Tibial nerve (tissue), 4 donors: ENCODE data around the gene USP28. TPM values are rescaled to one million over a fixed set of nuclear protein-coding genes. Genes with fewer than 3 reads are reported as not detected.

Experiments
- DNase-seq, 2 donors: peaks; one replicate each; pipeline ENCODE4 v3.0.0-alpha.2; 2019; ENCODE audit warnings: low spot score in 2 of 2
- H3K27ac ChIP-seq, 4 donors: fragments of 200-600 bp; sonication (generic) in 3 of 4; one replicate each; pipeline ENCODE4 v1.5.1; 2017 to 2019; ENCODE audit warnings: mild to moderate bottlenecking in 1 of 4
- H3K27me3 ChIP-seq, 2 donors: fragments of 200-600 bp; sonication (generic) in 1 of 2; one replicate each; pipeline versions ENCODE4 v1.5.1 to v1.6.0; 2017 to 2019
- H3K36me3 ChIP-seq, 3 donors: fragments of 200-600 bp; sonication (generic); one replicate each; pipeline ENCODE4 v1.5.1; 2018 to 2019
- H3K4me1 ChIP-seq, 4 donors: fragments of 200-600 bp; sonication (generic) in 3 of 4; one replicate each; pipeline ENCODE4 v1.5.1; 2017 to 2019
- H3K4me3 ChIP-seq, 4 donors: fragments of 200-600 bp; sonication (generic) in 3 of 4; one replicate each; pipeline ENCODE4 v1.5.1; 2017 to 2019; ENCODE audit warnings: mild to moderate bottlenecking in 1 of 4, moderate library complexity in 1 of 4
- H3K9me3 ChIP-seq, 4 donors: fragments of 200-600 bp; sonication (generic) in 3 of 4; one replicate each; pipeline ENCODE4 v1.5.1; 2017 to 2019
- EP300 ChIP-seq, 2 donors: sonication (generic); formaldehyde crosslinking; IDR thresholded peaks; one replicate each; pipeline ENCODE4 v1.6.1; 2017; ENCODE audit warnings: antibody characterized with exemption in 2 of 2, mild to moderate bottlenecking in 1 of 2
- POLR2A ChIP-seq, 2 donors: fragments of 450-650 bp; IDR thresholded peaks; one replicate each; pipeline ENCODE4 v1.6.1; 2017; ENCODE audit warnings: antibody characterized with exemption in 2 of 2, mild to moderate bottlenecking in 2 of 2, moderate library complexity in 2 of 2
- WGBS, 2 donors: methylation state at CpG; one replicate each; pipeline ENCODE4 v1.1.5; 2018; 5-methylcytosine and 5-hydroxymethylcytosine counted together
- total RNA-seq, 4 donors: library from RNA; depleted of rRNA; stranded (reverse); fragments of >200 nt; gene quantifications; one replicate each; pipeline ENCODE4 v1.1.0, GENCODE V29; 2016
- TF ChIP-seq, protein P1 (sequence below), 5 experiments: fragments of 200-600 bp in 3 of 5; fragments of 450-650 bp in 2 of 5; sonication (generic) in 3 of 5; IDR thresholded peaks; one replicate each; pipeline ENCODE4 v1.5.1; 2016 to 2019; ENCODE audit warnings: antibody characterized with exemption in 5 of 5, mild to moderate bottlenecking in 3 of 5, moderate library complexity in 2 of 5

Gene USP28
- total RNA-seq, 4 donors from 2014 or later = 10.7 to 20.4 (median 15.4) TPM

DNA sequence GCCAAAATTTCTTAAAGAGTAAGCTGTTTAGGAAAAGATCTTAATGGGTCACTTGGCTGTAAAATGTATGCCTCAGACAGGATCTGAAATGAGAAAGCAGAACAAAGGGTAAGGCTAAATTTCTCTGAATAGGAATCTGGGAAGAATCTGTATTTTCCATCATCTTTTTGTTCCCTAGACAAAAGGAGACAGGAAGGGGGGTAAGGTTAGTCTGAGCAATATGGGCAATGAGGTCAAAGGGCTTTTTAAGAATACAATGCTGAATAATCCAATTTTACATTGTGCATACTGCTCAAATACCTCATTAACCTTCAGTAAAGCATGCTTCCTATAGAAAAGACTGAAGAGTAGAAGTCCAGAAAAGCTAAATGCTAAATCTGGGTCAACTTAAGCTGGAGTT is 61.2 kb downstream of the USP28 start:
- H3K4me1 ChIP-seq = no peaks in the 10 kb centered on the region
- TF ChIP-seq POLR2A (IDR thresholded peaks at IDR 0.05) (no peak), EP300 (IDR thresholded peaks at IDR 0.05) (no peak)
- TF ChIP-seq, protein P1, sequence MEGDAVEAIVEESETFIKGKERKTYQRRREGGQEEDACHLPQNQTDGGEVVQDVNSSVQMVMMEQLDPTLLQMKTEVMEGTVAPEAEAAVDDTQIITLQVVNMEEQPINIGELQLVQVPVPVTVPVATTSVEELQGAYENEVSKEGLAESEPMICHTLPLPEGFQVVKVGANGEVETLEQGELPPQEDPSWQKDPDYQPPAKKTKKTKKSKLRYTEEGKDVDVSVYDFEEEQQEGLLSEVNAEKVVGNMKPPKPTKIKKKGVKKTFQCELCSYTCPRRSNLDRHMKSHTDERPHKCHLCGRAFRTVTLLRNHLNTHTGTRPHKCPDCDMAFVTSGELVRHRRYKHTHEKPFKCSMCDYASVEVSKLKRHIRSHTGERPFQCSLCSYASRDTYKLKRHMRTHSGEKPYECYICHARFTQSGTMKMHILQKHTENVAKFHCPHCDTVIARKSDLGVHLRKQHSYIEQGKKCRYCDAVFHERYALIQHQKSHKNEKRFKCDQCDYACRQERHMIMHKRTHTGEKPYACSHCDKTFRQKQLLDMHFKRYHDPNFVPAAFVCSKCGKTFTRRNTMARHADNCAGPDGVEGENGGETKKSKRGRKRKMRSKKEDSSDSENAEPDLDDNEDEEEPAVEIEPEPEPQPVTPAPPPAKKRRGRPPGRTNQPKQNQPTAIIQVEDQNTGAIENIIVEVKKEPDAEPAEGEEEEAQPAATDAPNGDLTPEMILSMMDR (IDR thresholded peaks at IDR 0.05) = no peak
- H3K36me3 ChIP-seq = peaks cover 0 to 70% (median 2%) of the 10 kb centered on the region in 3 donors

DNA sequence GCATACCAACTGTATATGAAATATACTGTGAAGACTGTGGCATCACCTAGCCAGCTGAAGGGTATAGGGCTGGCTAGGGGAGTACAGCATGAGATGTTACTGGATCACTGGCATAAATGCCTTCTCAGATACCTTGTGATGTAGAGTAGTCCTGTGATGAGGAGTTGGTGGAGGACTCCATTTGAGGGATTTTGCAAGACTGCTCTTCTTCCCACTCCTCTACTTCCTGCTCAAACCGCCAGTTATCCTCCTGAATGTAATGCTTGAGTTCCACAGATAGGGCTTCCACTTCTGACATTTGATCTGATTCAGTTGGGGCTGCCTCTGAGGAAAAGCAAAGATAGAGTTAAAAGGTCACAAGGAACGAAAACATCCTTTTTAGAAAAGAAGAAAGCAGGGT is 66.4 kb downstream of the USP28 start:
- Histone ChIP-seq H3K4me1 (no peaks in the 10 kb centered on the region), H3K36me3 (peaks cover 0 to 84% (median 0%) of the 10 kb centered on the region in 3 donors), H3K27ac (no peak overlapping the region), H3K4me3 (no peak overlapping the region), H3K27me3 (no peaks in the 10 kb centered on the region), H3K9me3 (no peaks in the 10 kb centered on the region)
- no peak for DNase-seq
- TF ChIP-seq POLR2A (IDR thresholded peaks at IDR 0.05) (no peak), EP300 (IDR thresholded peaks at IDR 0.05) (no peak)
- TF ChIP-seq, protein P1 (IDR thresholded peaks at IDR 0.05) = no peak
- WGBS, 2 donors = 43 to 44% methylated on average over 2 of the region's 2 CpGs

More for the DNA sequence above, 61.2 kb downstream of the USP28 start:
- Histone ChIP-seq H3K4me3 (no peak overlapping the region), H3K9me3 (no peaks in the 10 kb centered on the region), H3K27me3 (no peaks in the 10 kb centered on the region), H3K27ac (no peak overlapping the region)
- DNase-seq = no peak

DNA sequence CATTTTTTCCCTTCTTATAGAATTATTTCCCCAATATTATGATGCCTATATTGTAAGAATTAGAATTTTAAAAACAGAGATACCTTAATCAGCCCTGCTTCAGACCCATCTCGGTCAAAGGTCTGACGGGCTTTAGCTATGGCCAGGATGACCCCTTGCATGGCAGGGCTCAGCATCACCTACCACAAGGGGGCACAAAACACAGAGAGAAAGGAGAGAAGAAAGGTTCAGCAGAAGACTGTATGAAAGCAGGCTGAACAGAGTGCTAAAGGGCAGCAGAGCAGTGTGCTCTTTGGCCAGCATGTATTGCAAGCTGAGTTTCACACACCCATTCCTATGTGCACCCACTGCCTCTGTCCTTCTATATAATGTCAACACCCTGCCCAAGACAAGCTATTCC is 69.0 kb downstream of the USP28 start:
- DNase-seq = no peak
- TF ChIP-seq POLR2A (IDR thresholded peaks at IDR 0.05) (no peak), EP300 (IDR thresholded peaks at IDR 0.05) (no peak)
- TF ChIP-seq, protein P1 (IDR thresholded peaks at IDR 0.05) = peak in 1 of 5 experiments; percentile 14
- Histone ChIP-seq H3K27ac (no peak overlapping the region), H3K27me3 (no peaks in the 10 kb centered on the region), H3K4me1 (no peaks in the 10 kb centered on the region), H3K9me3 (no peaks in the 10 kb centered on the region), H3K4me3 (no peak overlapping the region), H3K36me3 (peaks cover 0 to 87% (median 11%) of the 10 kb centered on the region in 3 donors)
- WGBS, 2 donors = 97% methylated on average over 2 of the region's 2 CpGs

- Histone ChIP-seq H3K4me3 (no peak overlapping the region), H3K4me1 (no peaks in the 10 kb centered on the region), H3K27me3 (no peaks in the 10 kb centered on the region), H3K36me3 (peaks cover 0 to 87% (median 11%) of the 10 kb centered on the region in 3 donors), H3K9me3 (no peaks in the 10 kb centered on the region), H3K27ac (no peak overlapping the region)
- DNase-seq = no peak
- TF ChIP-seq, protein P1 (IDR thresholded peaks at IDR 0.05) = no peak
- TF ChIP-seq EP300 (IDR thresholded peaks at IDR 0.05) = no peak
- no peak for TF ChIP-seq POLR2A (IDR thresholded peaks at IDR 0.05)
Measured at GRCh38 chr11:113805640-113806039, 69.7 kb downstream of the USP28 start.

DNA sequence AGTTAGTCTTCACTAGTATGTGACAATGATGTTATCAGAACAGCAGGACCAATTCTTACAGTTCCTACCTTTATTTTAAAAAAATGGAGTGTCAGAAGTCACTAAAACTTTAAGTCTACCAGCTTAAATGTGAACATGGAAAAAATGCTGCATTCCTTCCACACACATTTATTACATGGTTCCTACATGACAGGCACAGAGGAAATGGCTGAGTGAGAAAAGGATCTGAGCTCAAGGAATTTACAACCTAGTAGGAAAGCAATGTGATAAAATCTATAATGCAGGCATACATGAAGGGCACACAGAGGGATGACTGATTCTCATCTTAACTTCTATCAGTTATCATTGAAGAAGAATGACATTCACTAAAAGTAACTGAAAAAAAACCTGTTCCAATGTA is 72.8 kb downstream of the USP28 start:
- Histone ChIP-seq H3K27me3 (no peaks in the 10 kb centered on the region), H3K4me3 (no peak overlapping the region), H3K9me3 (no peaks in the 10 kb centered on the region), H3K27ac (no peak overlapping the region), H3K36me3 (peaks cover 0 to 94% (median 11%) of the 10 kb centered on the region in 3 donors), H3K4me1 (no peaks in the 10 kb centered on the region)
- TF ChIP-seq EP300 (IDR thresholded peaks at IDR 0.05) = no peak
- TF ChIP-seq, protein P1 (IDR thresholded peaks at IDR 0.05) = no peak
- no peak for TF ChIP-seq POLR2A (IDR thresholded peaks at IDR 0.05)
- no peak for DNase-seq
